Liver (tissue), 9 donors: ENCODE data around the gene TEDC2. TPM values are rescaled to one million over a fixed set of nuclear protein-coding genes. Genes with fewer than 3 reads are reported as not detected.

Source experiments
- DNase-seq: peaks from one replicate; pipeline ENCODE4 v3.0.0-alpha.2; 2017; ENCODE audit warnings: low spot score
- H3K27ac ChIP-seq, 2 donors: one replicate each; pipeline ENCODE4 v1.7.0; 2013; ENCODE audit warnings: inconsistent platforms in 2 of 2, low read length in 2 of 2, control low read depth in 1 of 2, low read depth in 1 of 2, mild to moderate bottlenecking in 1 of 2
- H3K27me3 ChIP-seq, 4 donors: one replicate each; pipeline versions ENCODE4 v1.6.1 to v1.7.0; 2013; ENCODE audit warnings: low read length in 3 of 4, inconsistent platforms in 1 of 4, mild to moderate bottlenecking in 1 of 4, moderate library complexity in 1 of 4; ENCODE audit not compliant: control insufficient read depth in 4 of 4, insufficient read depth in 4 of 4
- H3K36me3 ChIP-seq, 4 donors: one replicate each; pipeline versions ENCODE4 v1.6.1 to v1.7.0; 2013; ENCODE audit warnings: low read length in 3 of 4, mild to moderate bottlenecking in 3 of 4, low read depth in 1 of 4, moderate library complexity in 1 of 4; ENCODE audit not compliant: control insufficient read depth in 4 of 4, insufficient read depth in 3 of 4
- H3K4me1 ChIP-seq, 4 donors: one replicate each; pipeline versions ENCODE4 v1.6.1 to v1.7.0; 2013; ENCODE audit warnings: low read length in 3 of 4, mild to moderate bottlenecking in 3 of 4, moderate library complexity in 1 of 4; ENCODE audit not compliant: control insufficient read depth in 4 of 4, insufficient read depth in 4 of 4
- H3K4me3 ChIP-seq, 3 donors: one replicate each; pipeline versions ENCODE4 v1.6.1 to v1.7.0; 2013; ENCODE audit warnings: low read length in 3 of 3, control low read depth in 1 of 3, low read depth in 1 of 3, mild to moderate bottlenecking in 1 of 3
- H3K9ac ChIP-seq, 2 donors: one replicate each; pipeline ENCODE4 v1.7.0; 2013; ENCODE audit warnings: low read length in 2 of 2, mild to moderate bottlenecking in 2 of 2, moderate library complexity in 2 of 2, control low read depth in 1 of 2, low read depth in 1 of 2
- H3K9me3 ChIP-seq, 4 donors: one replicate each; pipeline versions ENCODE4 v1.6.1 to v1.7.0; 2013; ENCODE audit warnings: low read length in 3 of 4; ENCODE audit not compliant: control insufficient read depth in 4 of 4
- ATF3 ChIP-seq: IDR thresholded peaks from 2 replicates; pipeline ENCODE4 v1.6.1; 2016; ENCODE audit warnings: antibody characterized with exemption
- CTCF ChIP-seq: fragments of 150-350 bp; IDR thresholded peaks from 2 replicates; pipeline ENCODE4 v1.5.1; 2017; ENCODE audit warnings: improper control_type of control experiment, low read depth, low read length; ENCODE audit not compliant: missing input control
- EGR1 ChIP-seq, 2 donors: IDR thresholded peaks; 2 replicates each; pipeline ENCODE4 v1.6.1; 2016 to 2018; ENCODE audit warnings: antibody characterized with exemption in 2 of 2, low read depth in 2 of 2
- FOXA1 ChIP-seq: IDR thresholded peaks from 2 replicates; pipeline ENCODE4 v1.6.1; 2016; ENCODE audit warnings: antibody characterized with exemption
- FOXA2 ChIP-seq: IDR thresholded peaks from 2 replicates; pipeline ENCODE4 v1.6.1; 2016; ENCODE audit warnings: antibody characterized with exemption
- GABPA ChIP-seq, 2 donors: IDR thresholded peaks in 1 of 2; conservative IDR thresholded peaks in 1 of 2; 2 replicates each; pipeline ENCODE4 v1.6.1; 2016; ENCODE audit warnings: antibody characterized with exemption in 2 of 2, mild to moderate bottlenecking in 1 of 2, moderate library complexity in 1 of 2
- HNF4A ChIP-seq, 2 donors: conservative IDR thresholded peaks; 2 replicates each; pipeline ENCODE4 v1.6.1; 2016; ENCODE audit warnings: antibody characterized with exemption in 2 of 2, mild to moderate bottlenecking in 2 of 2
- HNF4G ChIP-seq: IDR thresholded peaks from 2 replicates; pipeline ENCODE4 v1.6.1; 2016; ENCODE audit warnings: antibody characterized with exemption
- JUND ChIP-seq, 2 donors: IDR thresholded peaks; 2 replicates each; pipeline ENCODE4 v1.6.1; 2016; ENCODE audit warnings: antibody characterized with exemption in 2 of 2
- MAX ChIP-seq: IDR thresholded peaks from 2 replicates; pipeline ENCODE4 v1.6.1; 2016; ENCODE audit warnings: antibody characterized with exemption
- NR2F2 ChIP-seq: IDR thresholded peaks from 2 replicates; pipeline ENCODE4 v1.6.1; 2016; ENCODE audit warnings: antibody characterized with exemption
- RAD21 ChIP-seq, 2 donors: IDR thresholded peaks; 2 replicates each; pipeline ENCODE4 v1.6.1; 2016; ENCODE audit warnings: antibody characterized with exemption in 2 of 2, mild to moderate bottlenecking in 2 of 2
- REST ChIP-seq: IDR thresholded peaks from 2 replicates; pipeline ENCODE4 v1.6.1; 2016; ENCODE audit warnings: antibody characterized with exemption, mild to moderate bottlenecking
- RXRA ChIP-seq, 2 donors: IDR thresholded peaks; 2 replicates each; pipeline ENCODE4 v1.6.1; 2017 to 2018; ENCODE audit warnings: antibody characterized with exemption in 2 of 2, mild to moderate bottlenecking in 1 of 2
- SP1 ChIP-seq: IDR thresholded peaks from 2 replicates; pipeline ENCODE4 v1.6.1; 2018; ENCODE audit warnings: antibody characterized with exemption, mild to moderate bottlenecking
- TAF1 ChIP-seq: conservative IDR thresholded peaks from 2 replicates; pipeline ENCODE4 v1.6.1; 2016; ENCODE audit warnings: antibody characterized with exemption, mild to moderate bottlenecking
- YY1 ChIP-seq: IDR thresholded peaks from 2 replicates; pipeline ENCODE4 v1.6.1; 2016; ENCODE audit warnings: antibody characterized with exemption, mild to moderate bottlenecking
- ZBTB33 ChIP-seq: IDR thresholded peaks from 2 replicates; pipeline ENCODE4 v1.6.1; 2016; ENCODE audit warnings: antibody characterized with exemption
- WGBS: extraction: QIAGEN DNeasy Blood & Tissue Kit; methylation state at CpG from one replicate; pipeline ENCODE4 v1.1.7; 2013; 5-methylcytosine and 5-hydroxymethylcytosine counted together
- polyA plus RNA-seq, 2 donors: library from polyadenylated mRNA; stranded (reverse) in 1 of 2; unstranded in 1 of 2; fragments of 200-250 nt in 1 of 2; fragments of >200 nt in 1 of 2; fragmentation: Nextera tagmentation in 1 of 2; extraction: Ambion mirVana in 1 of 2; gene quantifications; one replicate each; pipeline versions ENCODE4 v1.2.1 to v1.2.3, GENCODE V29; 2013 to 2015
- total RNA-seq, 2 donors: library from RNA; depleted of rRNA; stranded (reverse); fragments of >200 nt; gene quantifications; one replicate each; pipeline ENCODE4 v1.2.3, GENCODE V29; 2014
- donor health status: healthy.
- donor health status: healthy.
- donor health status: healthy.
- donor health status: healthy.
- donor health status: healthy.

Gene TEDC2
- total and polyA plus RNA-seq, 4 donors = 0.71 to 6.7 (median 1.1) TPM

GRCh38 chr16:2464333-2464732, 4.4 kb downstream of the TEDC2 start:
- H3K9me3 ChIP-seq = no peaks in the 10 kb centered on the region
- no peak overlapping the region for H3K4me3 ChIP-seq
- WGBS = 76% methylated on average over 12 of the region's 12 CpGs
- DNase-seq = no peak
- no peak overlapping the region for H3K27ac ChIP-seq
- H3K27me3 ChIP-seq = no peaks in the 10 kb centered on the region
- no peak overlapping the region for H3K9ac ChIP-seq
- no peaks in the 10 kb centered on the region for H3K36me3 ChIP-seq
- H3K4me1 ChIP-seq = peaks cover 21 to 37% (median 29%) of the 10 kb centered on the region in 4 donors
- no peak for TF ChIP-seq FOXA2
- no peak for TF ChIP-seq CTCF
- no peak for TF ChIP-seq TAF1
- TF ChIP-seq RAD21 (IDR thresholded peaks at IDR 0.05) = no peak
- no peak for TF ChIP-seq ATF3
- TF ChIP-seq JUND (IDR thresholded peaks at IDR 0.05) = no peak
- no peak for TF ChIP-seq RXRA (IDR thresholded peaks at IDR 0.05)
- no peak for TF ChIP-seq YY1
- TF ChIP-seq NR2F2 = no peak
- TF ChIP-seq HNF4A (conservative IDR thresholded peaks at IDR 0.05) = no peak
- no peak for TF ChIP-seq EGR1 (IDR thresholded peaks at IDR 0.05; ENCODE audit: low read depth in 2 of 2)
- TF ChIP-seq FOXA1 = no peak
- TF ChIP-seq MAX = no peak
- TF ChIP-seq REST = no peak
- no peak for TF ChIP-seq SP1

- no peaks in the 10 kb centered on the region for H3K36me3 ChIP-seq
- H3K9ac ChIP-seq = no peak overlapping the region
- DNase-seq = no peak
- H3K27ac ChIP-seq = no peak overlapping the region
- H3K4me1 ChIP-seq = peaks cover 18 to 36% (median 23%) of the 10 kb centered on the region in 4 donors
- no peaks in the 10 kb centered on the region for H3K27me3 ChIP-seq
- 89% methylated on average over 12 of the region's 12 CpGs for WGBS
- TF ChIP-seq RAD21 (IDR thresholded peaks at IDR 0.05) = no peak
- no peak for TF ChIP-seq ZBTB33
- TF ChIP-seq CTCF = no peak
- no peak for TF ChIP-seq RXRA (IDR thresholded peaks at IDR 0.05)
- no peak for TF ChIP-seq YY1
- TF ChIP-seq JUND (IDR thresholded peaks at IDR 0.05) = no peak
- no peak for TF ChIP-seq NR2F2
- TF ChIP-seq ATF3 = no peak
- TF ChIP-seq HNF4G = no peak
- no peak for TF ChIP-seq HNF4A (conservative IDR thresholded peaks at IDR 0.05)
- TF ChIP-seq FOXA1 = no peak
- TF ChIP-seq FOXA2 = no peak
- TF ChIP-seq MAX = no peak
- no peak for TF ChIP-seq SP1
- no peak for TF ChIP-seq TAF1
- TF ChIP-seq EGR1 (IDR thresholded peaks at IDR 0.05; ENCODE audit: low read depth in 2 of 2) = no peak
- no peak for TF ChIP-seq GABPA (IDR thresholded peaks at IDR 0.05 in 1 of 2, conservative IDR thresholded peaks at IDR 0.05 in 1 of 2)
- H3K4me3 ChIP-seq = no peak overlapping the region
- no peaks in the 10 kb centered on the region for H3K9me3 ChIP-seq
Measured at GRCh38 chr16:2465653-2466415, 5.9 kb downstream of the TEDC2 start.
